Measurements from ENCODE around the gene HMOX2. TPM values are rescaled to one million over a fixed set of nuclear protein-coding genes. Genes with fewer than 3 reads are reported as not detected.
A peak's percentile ranks its signal among the peaks of the same experiment; 100 is the strongest.

Gene HMOX2
- total RNA-seq, 4 donors from 2014 or later: 46.4 to 495 (median 55.7) TPM

DNA sequence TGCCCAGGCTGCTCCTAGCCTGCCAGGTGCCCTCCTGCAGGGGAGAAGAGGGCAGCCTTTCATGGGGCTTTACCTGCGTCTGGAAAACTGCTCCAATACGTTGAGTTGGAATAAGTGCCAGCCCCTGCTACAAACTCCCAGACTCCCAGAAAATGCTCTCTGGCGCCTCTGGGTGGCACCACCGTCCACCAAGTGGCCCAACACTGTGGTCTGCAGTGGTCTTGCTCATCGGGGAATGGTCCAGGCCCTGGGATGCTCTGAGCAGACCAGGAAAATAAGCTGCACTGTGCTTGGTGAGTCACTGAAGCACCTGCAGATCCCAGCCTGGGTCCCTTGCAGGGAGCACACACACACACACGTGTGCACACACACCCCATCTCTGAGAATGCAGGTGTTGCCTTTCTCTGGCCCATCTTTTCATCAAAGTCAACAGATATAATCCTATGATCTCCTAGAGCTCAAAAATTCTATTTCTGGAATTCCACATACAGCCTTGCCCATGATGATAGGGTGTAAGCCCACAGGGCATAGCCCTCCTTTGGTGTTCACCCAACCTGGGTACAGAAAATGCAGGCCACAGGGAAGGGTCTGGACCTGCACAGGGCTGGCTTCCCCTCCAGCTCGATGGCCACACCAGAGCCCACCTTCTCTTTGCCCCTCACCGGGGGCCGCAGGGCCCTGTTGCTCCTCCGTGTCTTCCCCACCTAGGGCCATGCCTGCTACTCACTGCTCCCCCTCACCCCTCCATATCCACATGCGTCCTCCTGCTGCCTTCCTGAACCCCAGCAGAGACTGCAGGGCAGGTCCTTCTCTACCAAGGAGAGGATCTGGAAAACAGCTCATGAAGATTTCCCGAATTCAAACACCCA lies 41.8 kb downstream of the HMOX2 start:
- no peak overlapping the region for H3K4me3 ChIP-seq
- H3K4me1 ChIP-seq: peaks cover 11 to 32% (median 19%) of the 10 kb centered on the region in 4 donors
- no peak overlapping the region for H3K27ac ChIP-seq
- intact Hi-C loops (cut with DNase I; ENCODE audit: low total_unique reads) (no loop called here), in situ Hi-C loops (cut with MboI; ENCODE audit: low pct_ligation_motif_present in 1 of 4, low pct_unique_long_range_greater_than_20kb in 1 of 4, low sequenced_read_pairs in 3 of 4) (no loop called here)
- no peak for TF ChIP-seq EP300 (IDR thresholded peaks at IDR 0.05; ENCODE audit: low read depth)
- TF ChIP-seq POLR2A (IDR thresholded peaks at IDR 0.05): no peak
- TF ChIP-seq POLR2AphosphoS5 (IDR thresholded peaks at IDR 0.05): no peak
- TF ChIP-seq, protein P1, sequence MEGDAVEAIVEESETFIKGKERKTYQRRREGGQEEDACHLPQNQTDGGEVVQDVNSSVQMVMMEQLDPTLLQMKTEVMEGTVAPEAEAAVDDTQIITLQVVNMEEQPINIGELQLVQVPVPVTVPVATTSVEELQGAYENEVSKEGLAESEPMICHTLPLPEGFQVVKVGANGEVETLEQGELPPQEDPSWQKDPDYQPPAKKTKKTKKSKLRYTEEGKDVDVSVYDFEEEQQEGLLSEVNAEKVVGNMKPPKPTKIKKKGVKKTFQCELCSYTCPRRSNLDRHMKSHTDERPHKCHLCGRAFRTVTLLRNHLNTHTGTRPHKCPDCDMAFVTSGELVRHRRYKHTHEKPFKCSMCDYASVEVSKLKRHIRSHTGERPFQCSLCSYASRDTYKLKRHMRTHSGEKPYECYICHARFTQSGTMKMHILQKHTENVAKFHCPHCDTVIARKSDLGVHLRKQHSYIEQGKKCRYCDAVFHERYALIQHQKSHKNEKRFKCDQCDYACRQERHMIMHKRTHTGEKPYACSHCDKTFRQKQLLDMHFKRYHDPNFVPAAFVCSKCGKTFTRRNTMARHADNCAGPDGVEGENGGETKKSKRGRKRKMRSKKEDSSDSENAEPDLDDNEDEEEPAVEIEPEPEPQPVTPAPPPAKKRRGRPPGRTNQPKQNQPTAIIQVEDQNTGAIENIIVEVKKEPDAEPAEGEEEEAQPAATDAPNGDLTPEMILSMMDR (IDR thresholded peaks at IDR 0.05): peak; percentile 19 to 33 (median 30)
- no peaks in the 10 kb centered on the region for H3K36me3 ChIP-seq
- H3K9me3 ChIP-seq: no peaks in the 10 kb centered on the region
- H3K27me3 ChIP-seq: no peaks in the 10 kb centered on the region
- WGBS, 2 donors (ENCODE audit: low coverage in 1 of 2): 74 to 93% methylated on average over 4 to 12 of the region's 12 CpGs
- DNase-seq: no peak

DNA sequence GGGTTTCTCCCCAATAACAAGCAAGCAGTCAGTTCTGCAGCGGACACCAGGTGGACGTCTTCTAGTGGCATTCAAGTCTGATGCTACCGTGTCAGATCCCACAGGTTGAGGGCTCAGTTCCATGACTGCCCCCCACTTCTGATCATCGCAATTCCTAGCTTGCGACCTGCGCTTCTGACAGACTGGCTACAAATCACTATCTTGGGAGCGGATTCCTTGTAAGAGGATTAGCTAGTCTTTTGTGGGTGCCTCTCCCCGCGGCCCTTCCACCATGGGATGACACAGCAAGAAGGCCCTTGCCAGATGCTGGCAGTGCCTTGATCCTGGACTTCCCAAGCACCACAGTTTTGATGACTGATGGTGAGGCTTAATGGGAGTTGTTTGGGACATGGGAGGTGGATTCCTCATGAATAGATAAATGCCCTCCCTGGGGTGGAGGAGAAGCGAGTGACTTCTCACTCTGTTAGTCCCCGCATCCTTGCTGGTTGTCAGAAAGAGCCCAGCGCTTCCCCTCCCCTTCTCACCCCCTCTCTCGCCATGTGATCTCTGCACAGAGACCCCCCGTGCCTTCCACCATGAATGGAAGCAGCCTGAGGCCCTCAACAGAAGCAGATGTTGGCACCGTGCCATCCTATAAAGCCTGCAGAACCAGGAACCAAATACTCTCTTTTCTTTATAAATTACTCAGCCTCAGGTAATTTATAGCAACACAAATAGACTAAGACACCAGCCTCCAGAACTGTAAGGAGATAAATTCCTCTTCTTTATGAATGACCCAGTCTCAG lies 43.3 kb downstream of the HMOX2 start:
- Histone ChIP-seq H3K4me3 (no peak overlapping the region), H3K36me3 (no peaks in the 10 kb centered on the region), H3K27ac (no peak overlapping the region), H3K4me1 (peaks cover 3 to 20% (median 13%) of the 10 kb centered on the region in 4 donors), H3K9me3 (no peaks in the 10 kb centered on the region), H3K27me3 (no peaks in the 10 kb centered on the region)
- intact Hi-C loops (cut with DNase I; ENCODE audit: low total_unique reads): no loop called here
- 88% methylated on average over 15 of the region's 15 CpGs; no CpG with 5 or more reads in 1 of the 2 donors for WGBS, 2 donors (ENCODE audit: low coverage in 1 of 2)
- DNase-seq: no peak
- TF ChIP-seq POLR2AphosphoS5 (IDR thresholded peaks at IDR 0.05) (no peak), POLR2A (IDR thresholded peaks at IDR 0.05) (no peak)
- in situ Hi-C loops (cut with MboI; ENCODE audit: low pct_ligation_motif_present in 1 of 4, low pct_unique_long_range_greater_than_20kb in 1 of 4, low sequenced_read_pairs in 3 of 4): no loop called here

DNA sequence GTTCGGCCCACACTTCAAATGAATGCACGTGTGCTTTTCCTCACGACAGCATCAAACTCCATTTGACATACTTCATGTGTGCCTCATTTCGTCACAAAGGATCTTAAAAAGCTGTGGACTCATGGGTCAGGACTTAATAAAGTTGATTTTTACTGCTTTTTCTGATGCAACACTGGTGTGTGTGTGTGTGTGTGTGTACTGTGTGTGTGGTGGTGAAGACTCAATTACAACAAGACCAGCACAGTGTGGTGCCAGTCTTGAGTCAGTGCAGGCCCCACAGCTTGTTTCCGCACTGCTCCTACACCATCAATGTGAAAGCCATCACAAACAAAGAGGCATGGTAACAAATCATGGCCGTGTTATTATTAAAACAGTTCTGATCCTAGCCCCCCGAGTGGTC lies 44.7 kb downstream of the HMOX2 start:
- 78 to 84% methylated on average over 4 to 7 of the region's 7 CpGs for WGBS, 2 donors (ENCODE audit: low coverage in 1 of 2)
- Histone ChIP-seq H3K36me3 (no peaks in the 10 kb centered on the region), H3K4me1 (peaks cover 0 to 12% (median 4%) of the 10 kb centered on the region in 4 donors), H3K27ac (no peak overlapping the region), H3K4me3 (no peak overlapping the region), H3K27me3 (no peaks in the 10 kb centered on the region), H3K9me3 (no peaks in the 10 kb centered on the region)
- TF ChIP-seq EP300 (IDR thresholded peaks at IDR 0.05; ENCODE audit: low read depth): no peak
- intact Hi-C loops (cut with DNase I; ENCODE audit: low total_unique reads): no loop called here
- in situ Hi-C loops (cut with MboI; ENCODE audit: low pct_ligation_motif_present in 1 of 4, low pct_unique_long_range_greater_than_20kb in 1 of 4, low sequenced_read_pairs in 3 of 4): no loop called here
- DNase-seq: no peak

DNA sequence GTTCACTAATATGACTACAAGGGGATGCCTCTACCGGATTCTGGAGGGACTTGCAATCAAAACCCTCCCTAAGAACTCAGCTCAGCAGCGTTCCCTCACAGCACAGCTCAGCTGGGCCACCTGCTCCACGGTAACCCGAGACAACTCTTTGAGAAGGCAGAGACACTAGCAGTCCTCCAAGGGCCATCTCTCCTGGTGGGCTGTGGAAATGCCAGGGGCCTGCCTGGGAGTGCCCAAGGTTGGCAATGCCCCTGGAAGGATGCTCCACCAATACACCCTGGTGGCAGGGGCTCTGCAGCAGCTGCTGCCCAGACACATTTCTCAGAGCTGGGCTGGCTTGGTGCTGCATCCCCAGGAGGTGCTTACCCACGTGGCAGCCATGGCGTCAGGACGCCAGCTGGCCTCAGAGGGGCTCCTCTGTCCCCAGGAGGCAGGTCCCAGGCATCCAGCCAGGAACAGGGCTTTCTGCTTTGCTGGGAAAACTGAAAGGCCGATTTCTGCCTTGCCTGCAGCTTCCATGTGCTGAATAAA lies 45.9 kb downstream of the HMOX2 start:
- no peaks in the 10 kb centered on the region for H3K36me3 ChIP-seq
- in situ Hi-C loops (cut with MboI; ENCODE audit: low pct_ligation_motif_present in 1 of 4, low pct_unique_long_range_greater_than_20kb in 1 of 4, low sequenced_read_pairs in 3 of 4): no loop called here
- 65% methylated on average over 6 of the region's 8 CpGs; no CpG with 5 or more reads in 1 of the 2 donors for WGBS, 2 donors (ENCODE audit: low coverage in 1 of 2)

More for the DNA sequence above, 45.9 kb downstream of the HMOX2 start:
- no peaks in the 10 kb centered on the region for H3K27me3 ChIP-seq
- intact Hi-C loops (cut with DNase I; ENCODE audit: low total_unique reads): no loop called here
- DNase-seq: no peak
- peaks cover 0 to 7% (median 0%) of the 10 kb centered on the region in 4 donors for H3K4me1 ChIP-seq
- no peak for TF ChIP-seq EP300 (IDR thresholded peaks at IDR 0.05; ENCODE audit: low read depth)
- TF ChIP-seq POLR2A (IDR thresholded peaks at IDR 0.05): no peak
- TF ChIP-seq, protein P1 (IDR thresholded peaks at IDR 0.05): no peak
- no peak for TF ChIP-seq POLR2AphosphoS5 (IDR thresholded peaks at IDR 0.05)
- H3K9me3 ChIP-seq: no peaks in the 10 kb centered on the region
- H3K4me3 ChIP-seq: no peak overlapping the region
- H3K27ac ChIP-seq: no peak overlapping the region

All from transverse colon (tissue), 4 donors.